Natural killer cell treated with Interleukin-12 subunit alpha and Interleukin-12 subunit beta and Interleukin-15 and Interleukin-18, amount 100 ng/mL, for 72 hours (primary cell): ENCODE measurements around the gene TOM1L1. TPM values are rescaled to one million over a fixed set of nuclear protein-coding genes. Genes with fewer than 3 reads are reported as not detected.

Source experiments
- ATAC-seq, 2 donors: fragments of 150-1000 bp; cut with Tn5 transposase in 1 of 2; sonication (Bioruptor Pico), chemical (Tn5 transposase) in 1 of 2; 2 replicates each; pipeline ENCODE4 v1.10.0; 2021
- DNase-seq: peaks from one replicate; pipeline ENCODE4 v3.0.0; 2022; ENCODE audit warnings: low spot score
- H3K27ac Mint-ChIP-seq, 2 donors: 1 replicate in 1 of 2; 2 replicates in 1 of 2; pipeline ENCODE4 v1.8.0; 2022; ENCODE audit warnings: mixed read lengths in 2 of 2, mild to moderate bottlenecking in 1 of 2, moderate library complexity in 1 of 2
- H3K27me3 Mint-ChIP-seq, 2 donors: 1 replicate in 1 of 2; 2 replicates in 1 of 2; pipeline ENCODE4 v1.8.0; 2022; ENCODE audit warnings: mixed read lengths in 2 of 2
- H3K36me3 Mint-ChIP-seq: one replicate; pipeline ENCODE4 v1.8.0; 2022; ENCODE audit warnings: mixed read lengths
- H3K4me1 Mint-ChIP-seq, 2 donors: 1 replicate in 1 of 2; 2 replicates in 1 of 2; pipeline ENCODE4 v1.8.0; 2022; ENCODE audit warnings: low read depth in 2 of 2, mixed read lengths in 2 of 2, mild to moderate bottlenecking in 1 of 2
- H3K4me3 Mint-ChIP-seq: one replicate; pipeline ENCODE4 v1.8.0; 2022; ENCODE audit warnings: mixed read lengths
- H3K9me3 Mint-ChIP-seq: 2 replicates; pipeline ENCODE4 v1.8.0; 2022; ENCODE audit warnings: mixed read lengths
- total RNA-seq, 2 donors: library from RNA; stranded (reverse); gene quantifications; one replicate each; pipeline ENCODE4 v1.2.3, GENCODE V29; 2022

TOM1L1 gene
- total RNA-seq, 2 donors from 2014 or later = not detected

- Mint-ChIP-seq H3K4me1 (no peaks in the 10 kb centered on the region), H3K36me3 (no peaks in the 10 kb centered on the region), H3K27me3 (no peaks in the 10 kb centered on the region), H3K9me3 (no peaks in the 10 kb centered on the region), H3K4me3 (no peak overlapping the region), H3K27ac (no peak overlapping the region)
- ATAC-seq (no peak), DNase-seq (no peak)
Observed at GRCh38 chr17:55002458-55002857, 101.8 kb downstream of the TOM1L1 start.

- Mint-ChIP-seq H3K27me3 (no peaks in the 10 kb centered on the region), H3K36me3 (no peaks in the 10 kb centered on the region), H3K4me1 (no peaks in the 10 kb centered on the region), H3K9me3 (no peaks in the 10 kb centered on the region), H3K27ac (no peak overlapping the region), H3K4me3 (no peak overlapping the region)
- ATAC-seq (no peak), DNase-seq (no peak)
Observed at GRCh38 chr17:55004484-55004883, 103.8 kb downstream of the TOM1L1 start.

GRCh38 chr17:55005520-55005919 is 104.9 kb downstream of the TOM1L1 start:
- Mint-ChIP-seq H3K9me3 (no peaks in the 10 kb centered on the region), H3K4me3 (no peak overlapping the region), H3K36me3 (no peaks in the 10 kb centered on the region), H3K27me3 (no peaks in the 10 kb centered on the region), H3K27ac (no peak overlapping the region), H3K4me1 (no peaks in the 10 kb centered on the region)
- no peak for DNase-seq
- ATAC-seq = no peak

Other genes starting within 250 kb of the TOM1L1 start
- gene COX11, start 67.8 kb downstream of the TOM1L1 start, total RNA-seq = 10 to 100 TPM; 29.1 to 31.8 TPM
- 10 to 100 TPM in 1 of 2 donors, 1 to 10 TPM in 1; 8.5 to 12.6 TPM for gene STXBP4, start 67.9 kb downstream of the TOM1L1 start, total RNA-seq